ENCODE data around the gene CCL4. TPM values are rescaled to one million over a fixed set of nuclear protein-coding genes. Genes with fewer than 3 reads are reported as not detected.
"Not testable (repeated sequence)": the region's sequence is repeated elsewhere in the genome, so short reads cannot be mapped to it uniquely, and the experiment has no call there.

The CCL4 gene
- total RNA-seq, 2 experiments from 2014 or later: 0.09 TPM; not detected in 1

- no peak overlapping the region for H2AFZ ChIP-seq (ENCODE audit: low read length)
- no peaks in the 10 kb centered on the region for H3K79me2 ChIP-seq (ENCODE audit: insufficient read depth, low read depth, low read length)
- no peak overlapping the region for H3K27ac ChIP-seq (ENCODE audit: low read depth, low read length, poor library complexity, severe bottlenecking)
- no TSS peak for BruUV-seq (replicated peaks)
- H3K4me3 ChIP-seq (ENCODE audit: low read depth, low read length, poor library complexity, severe bottlenecking): no peak overlapping the region
- intact Hi-C loops (cut with micrococcal nuclease; ENCODE audit: unreplicated experiment): loop anchor here (10.0 kb wide), 1 partner anchor 98 kb away; no protein-coding TSS in a partner anchor
- TF ChIP-seq, protein P1, sequence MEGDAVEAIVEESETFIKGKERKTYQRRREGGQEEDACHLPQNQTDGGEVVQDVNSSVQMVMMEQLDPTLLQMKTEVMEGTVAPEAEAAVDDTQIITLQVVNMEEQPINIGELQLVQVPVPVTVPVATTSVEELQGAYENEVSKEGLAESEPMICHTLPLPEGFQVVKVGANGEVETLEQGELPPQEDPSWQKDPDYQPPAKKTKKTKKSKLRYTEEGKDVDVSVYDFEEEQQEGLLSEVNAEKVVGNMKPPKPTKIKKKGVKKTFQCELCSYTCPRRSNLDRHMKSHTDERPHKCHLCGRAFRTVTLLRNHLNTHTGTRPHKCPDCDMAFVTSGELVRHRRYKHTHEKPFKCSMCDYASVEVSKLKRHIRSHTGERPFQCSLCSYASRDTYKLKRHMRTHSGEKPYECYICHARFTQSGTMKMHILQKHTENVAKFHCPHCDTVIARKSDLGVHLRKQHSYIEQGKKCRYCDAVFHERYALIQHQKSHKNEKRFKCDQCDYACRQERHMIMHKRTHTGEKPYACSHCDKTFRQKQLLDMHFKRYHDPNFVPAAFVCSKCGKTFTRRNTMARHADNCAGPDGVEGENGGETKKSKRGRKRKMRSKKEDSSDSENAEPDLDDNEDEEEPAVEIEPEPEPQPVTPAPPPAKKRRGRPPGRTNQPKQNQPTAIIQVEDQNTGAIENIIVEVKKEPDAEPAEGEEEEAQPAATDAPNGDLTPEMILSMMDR (conservative IDR thresholded peaks at IDR 0.05; ENCODE audit: low read length): peak; percentile 87
- TF ChIP-seq EZH2phosphoT487 (IDR thresholded peaks at IDR 0.05; ENCODE audit: borderline replicate concordance, low read depth, low read length): no peak
- CTCF ChIA-PET (ENCODE audit: unreplicated experiment): no interaction called here
- H3K36me3 ChIP-seq (ENCODE audit: insufficient read depth, low read length): no peaks in the 10 kb centered on the region
- H3K9me3 ChIP-seq (ENCODE audit: low read length): no peaks in the 10 kb centered on the region
- H3K4me1 ChIP-seq (ENCODE audit: insufficient read depth, low read length, poor library complexity, severe bottlenecking): no peaks in the 10 kb centered on the region
- H3K9me2 ChIP-seq (ENCODE audit: insufficient read depth, low read length): no peaks in the 10 kb centered on the region
- no peaks in the 10 kb centered on the region for H4K20me1 ChIP-seq (ENCODE audit: insufficient read depth, low read length)
- peak; percentile 55 for DNase-seq (ENCODE audit: low spot score)
- H3K4me2 ChIP-seq (ENCODE audit: low read length): no peak overlapping the region
- POLR2A ChIA-PET: no interaction called here
These were observed 31.1 kb upstream of the CCL4 start for GRCh38 chr17:36072431-36073121.

DNA sequence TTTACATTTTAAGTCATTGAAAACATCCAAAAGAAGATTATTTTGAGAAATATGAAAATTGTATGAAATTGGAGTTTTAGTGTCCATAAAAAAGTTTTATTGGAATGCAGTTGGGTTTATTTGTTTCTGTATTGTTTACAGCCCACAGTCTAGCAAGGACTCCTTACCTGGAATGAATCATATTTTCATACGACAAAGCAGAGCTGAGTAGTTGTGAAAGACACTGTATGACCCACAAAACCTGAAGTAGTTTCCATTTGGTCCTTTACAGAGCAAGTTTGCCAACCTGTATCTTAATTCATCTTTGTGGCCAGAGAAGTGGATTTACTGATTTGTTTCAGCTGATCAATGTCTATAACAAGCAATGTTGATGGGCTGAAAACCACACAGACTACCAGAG lies 29.3 kb upstream of the CCL4 start:
- Histone ChIP-seq H3K9me3 (ENCODE audit: low read length) (no peaks in the 10 kb centered on the region), H3K4me3 (ENCODE audit: low read depth, low read length, poor library complexity, severe bottlenecking) (no peak overlapping the region), H3K36me3 (ENCODE audit: insufficient read depth, low read length) (no peaks in the 10 kb centered on the region), H3K79me2 (ENCODE audit: insufficient read depth, low read depth, low read length) (no peaks in the 10 kb centered on the region), H3K4me1 (ENCODE audit: insufficient read depth, low read length, poor library complexity, severe bottlenecking) (no peaks in the 10 kb centered on the region), H2AFZ (ENCODE audit: low read length) (no peak overlapping the region), H3K9me2 (ENCODE audit: insufficient read depth, low read length) (no peaks in the 10 kb centered on the region), H3K4me2 (ENCODE audit: low read length) (no peak overlapping the region), H3K27ac (ENCODE audit: low read depth, low read length, poor library complexity, severe bottlenecking) (no peak overlapping the region), H4K20me1 (ENCODE audit: insufficient read depth, low read length) (no peaks in the 10 kb centered on the region)
- CTCF ChIA-PET (ENCODE audit: unreplicated experiment): no interaction called here
- intact Hi-C loops (cut with micrococcal nuclease; ENCODE audit: unreplicated experiment): loop anchor here (1.0 to 10.0 kb wide), 2 partner anchors 75 to 100 kb away; no protein-coding TSS in a partner anchor
- POLR2A ChIA-PET: no interaction called here
- DNase-seq (ENCODE audit: low spot score): no peak
- no TSS peak for BruUV-seq (replicated peaks)
- TF ChIP-seq, protein P1 (conservative IDR thresholded peaks at IDR 0.05; ENCODE audit: low read length): no peak
- no peak for TF ChIP-seq EZH2phosphoT487 (IDR thresholded peaks at IDR 0.05; ENCODE audit: borderline replicate concordance, low read depth, low read length)

- H3K27ac ChIP-seq (ENCODE audit: low read depth, low read length, poor library complexity, severe bottlenecking); BruUV-seq (replicated peaks): not testable (repeated sequence)
These were observed 21.8 kb upstream of the CCL4 start for GRCh38 chr17:36081681-36082471.

DNA sequence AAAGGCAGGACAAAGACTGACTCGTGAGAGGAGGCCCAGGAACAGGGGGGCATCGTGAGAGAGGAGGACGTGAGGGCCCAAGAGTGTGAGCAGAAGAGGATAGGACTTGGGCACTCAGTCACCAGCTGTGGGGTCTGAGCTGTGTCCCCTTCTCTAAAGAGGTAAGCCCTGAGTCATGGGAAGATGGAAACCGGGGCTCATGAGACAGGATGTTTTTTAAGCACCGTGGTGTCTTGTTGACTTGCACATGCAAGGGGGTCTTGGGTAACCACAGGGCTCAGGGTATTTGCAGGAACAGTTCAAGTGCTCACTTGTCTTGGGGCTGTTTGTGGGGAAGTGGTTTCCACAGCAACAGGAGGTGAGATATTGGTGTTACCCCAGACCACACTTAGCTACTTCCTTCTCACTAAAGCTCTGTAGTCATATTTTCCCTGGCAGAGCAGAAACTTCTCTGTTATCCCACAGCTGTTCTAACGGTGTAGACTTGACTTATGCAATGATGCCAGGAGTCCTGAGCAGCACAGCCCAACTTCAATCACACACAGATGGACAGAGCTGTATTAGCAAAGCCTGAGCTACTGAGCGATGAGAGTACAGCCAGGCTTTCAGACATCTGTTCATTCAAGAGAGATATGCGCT lies 21.0 kb upstream of the CCL4 start:
- DNase-seq (ENCODE audit: low spot score); H3K4me3 ChIP-seq (ENCODE audit: low read depth, low read length, poor library complexity, severe bottlenecking); H3K4me2 ChIP-seq (ENCODE audit: low read length); H3K36me3 ChIP-seq (ENCODE audit: insufficient read depth, low read length); BruUV-seq (replicated peaks); CTCF ChIA-PET (ENCODE audit: unreplicated experiment); H3K27ac ChIP-seq (ENCODE audit: low read depth, low read length, poor library complexity, severe bottlenecking); H3K4me1 ChIP-seq (ENCODE audit: insufficient read depth, low read length, poor library complexity, severe bottlenecking); H3K9me2 ChIP-seq (ENCODE audit: insufficient read depth, low read length); H3K9me3 ChIP-seq (ENCODE audit: low read length); H4K20me1 ChIP-seq (ENCODE audit: insufficient read depth, low read length); POLR2A ChIA-PET; H3K79me2 ChIP-seq (ENCODE audit: insufficient read depth, low read depth, low read length); H2AFZ ChIP-seq (ENCODE audit: low read length); intact Hi-C loops (cut with micrococcal nuclease; ENCODE audit: unreplicated experiment): not testable (repeated sequence)

More at GRCh38 chr17:36081681-36082471, 21.8 kb upstream of the CCL4 start:
- H2AFZ ChIP-seq (ENCODE audit: low read length); H3K4me2 ChIP-seq (ENCODE audit: low read length); H3K79me2 ChIP-seq (ENCODE audit: insufficient read depth, low read depth, low read length); H4K20me1 ChIP-seq (ENCODE audit: insufficient read depth, low read length); H3K4me1 ChIP-seq (ENCODE audit: insufficient read depth, low read length, poor library complexity, severe bottlenecking); H3K36me3 ChIP-seq (ENCODE audit: insufficient read depth, low read length); POLR2A ChIA-PET; DNase-seq (ENCODE audit: low spot score); H3K4me3 ChIP-seq (ENCODE audit: low read depth, low read length, poor library complexity, severe bottlenecking); H3K9me2 ChIP-seq (ENCODE audit: insufficient read depth, low read length); CTCF ChIA-PET (ENCODE audit: unreplicated experiment); H3K9me3 ChIP-seq (ENCODE audit: low read length); intact Hi-C loops (cut with micrococcal nuclease; ENCODE audit: unreplicated experiment): not testable (repeated sequence)
